Progenitor cell of endocrine pancreas (in vitro differentiated cells): ENCODE data around the gene JTB. TPM values are rescaled to one million over a fixed set of nuclear protein-coding genes. Genes with fewer than 3 reads are reported as not detected.

Experiments
- DNase-seq: peaks from one replicate; pipeline ENCODE4 v3.0.0; 2021; ENCODE audit warnings: low spot score; ENCODE audit not compliant: unreplicated experiment
- H3K27ac Mint-ChIP-seq: 2 replicates; pipeline ENCODE4 v1.8.0; 2021; ENCODE audit warnings: mild to moderate bottlenecking, moderate library complexity, mixed read lengths
- H3K27me3 Mint-ChIP-seq: 2 replicates; pipeline ENCODE4 v1.8.0; 2021; ENCODE audit warnings: mixed read lengths
- H3K36me3 Mint-ChIP-seq: 2 replicates; pipeline ENCODE4 v1.8.0; 2022; ENCODE audit warnings: mixed read lengths; ENCODE audit not compliant: insufficient read depth
- H3K4me1 Mint-ChIP-seq: 2 replicates; pipeline ENCODE4 v1.8.0; 2021; ENCODE audit warnings: low read depth, mixed read lengths
- H3K4me3 Mint-ChIP-seq: 2 replicates; pipeline ENCODE4 v1.8.0; 2021; ENCODE audit warnings: low read depth, mild to moderate bottlenecking, moderate library complexity, mixed read lengths
- H3K9me3 Mint-ChIP-seq: 2 replicates; pipeline ENCODE4 v1.8.0; 2021; ENCODE audit warnings: low read depth, mixed read lengths
- microRNA-seq: library from miRNA; unstranded; fragments of <30 nt; microRNA quantifications from one replicate; pipeline ENCODE4 v1.1.0, GENCODE V29; 2020; ENCODE audit warnings: borderline number of aligned reads; ENCODE audit not compliant: unreplicated experiment
- total RNA-seq: library from RNA; stranded (reverse); gene quantifications from 2 replicates; pipeline ENCODE4 v1.2.1, GENCODE V29; 2021
- TF ChIP-seq, protein P1 (sequence below): fragments of 200-600 bp; sonication (generic); IDR thresholded peaks from one replicate; pipeline ENCODE4 v1.5.0; 2021; ENCODE audit warnings: antibody characterized with exemption, mild to moderate bottlenecking; ENCODE audit not compliant: unreplicated experiment

Gene JTB
- total RNA-seq, 1 donor from 2014 or later: 75.0 TPM

DNA sequence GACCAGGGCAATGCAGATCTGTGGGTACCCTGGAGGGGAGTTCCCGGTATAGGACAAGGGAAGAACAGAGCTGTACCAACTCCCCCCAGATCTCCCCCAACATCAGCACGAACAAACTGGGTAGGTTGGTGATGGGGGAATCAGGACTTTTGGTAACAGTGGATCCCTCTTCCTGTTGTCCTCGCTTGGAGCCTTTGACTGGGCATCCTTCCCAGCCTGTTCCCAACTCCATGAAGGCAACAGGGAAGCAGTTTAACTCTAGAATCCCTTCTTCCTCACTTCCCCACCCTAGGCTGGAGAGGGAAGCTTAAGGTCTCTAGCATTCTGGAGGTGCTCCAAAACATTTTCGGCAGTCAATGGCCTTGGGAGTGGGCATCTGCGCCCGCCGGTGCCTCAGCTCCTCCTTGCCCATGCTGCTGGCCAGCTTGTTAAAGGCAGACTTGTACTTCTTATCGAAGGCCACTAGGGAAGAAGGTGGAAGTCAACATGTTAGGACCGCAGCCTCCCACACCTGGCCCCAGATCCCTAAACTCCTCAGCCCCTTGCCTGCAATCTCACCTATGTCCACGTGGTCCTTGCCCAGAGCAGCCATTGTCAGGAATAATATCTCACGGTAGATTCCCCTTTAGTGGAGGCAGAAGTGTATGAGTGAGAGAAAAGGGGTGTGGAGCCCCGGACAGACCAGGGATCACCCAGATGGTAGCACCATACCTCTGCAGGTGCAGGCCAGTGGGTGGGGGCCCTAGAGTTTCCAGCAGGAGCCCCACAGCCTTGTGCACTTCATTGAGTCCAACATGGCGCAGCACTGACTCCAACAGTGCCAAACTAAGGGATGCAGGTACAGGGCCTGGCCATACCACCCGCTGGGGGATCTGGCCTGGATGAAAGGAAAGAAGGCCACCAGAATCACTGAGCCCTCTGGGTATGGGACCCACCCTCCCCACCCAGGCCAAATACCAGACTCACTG, 47.2 kb downstream of the JTB start:
- Mint-ChIP-seq H3K4me1 (no peaks in the 10 kb centered on the region), H3K27me3 (no peaks in the 10 kb centered on the region), H3K27ac (no peak overlapping the region), H3K9me3 (no peaks in the 10 kb centered on the region), H3K36me3 (peaks cover 1% of the 10 kb centered on the region), H3K4me3 (no peak overlapping the region)
- DNase-seq: no peak
- TF ChIP-seq, protein P1, sequence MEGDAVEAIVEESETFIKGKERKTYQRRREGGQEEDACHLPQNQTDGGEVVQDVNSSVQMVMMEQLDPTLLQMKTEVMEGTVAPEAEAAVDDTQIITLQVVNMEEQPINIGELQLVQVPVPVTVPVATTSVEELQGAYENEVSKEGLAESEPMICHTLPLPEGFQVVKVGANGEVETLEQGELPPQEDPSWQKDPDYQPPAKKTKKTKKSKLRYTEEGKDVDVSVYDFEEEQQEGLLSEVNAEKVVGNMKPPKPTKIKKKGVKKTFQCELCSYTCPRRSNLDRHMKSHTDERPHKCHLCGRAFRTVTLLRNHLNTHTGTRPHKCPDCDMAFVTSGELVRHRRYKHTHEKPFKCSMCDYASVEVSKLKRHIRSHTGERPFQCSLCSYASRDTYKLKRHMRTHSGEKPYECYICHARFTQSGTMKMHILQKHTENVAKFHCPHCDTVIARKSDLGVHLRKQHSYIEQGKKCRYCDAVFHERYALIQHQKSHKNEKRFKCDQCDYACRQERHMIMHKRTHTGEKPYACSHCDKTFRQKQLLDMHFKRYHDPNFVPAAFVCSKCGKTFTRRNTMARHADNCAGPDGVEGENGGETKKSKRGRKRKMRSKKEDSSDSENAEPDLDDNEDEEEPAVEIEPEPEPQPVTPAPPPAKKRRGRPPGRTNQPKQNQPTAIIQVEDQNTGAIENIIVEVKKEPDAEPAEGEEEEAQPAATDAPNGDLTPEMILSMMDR: no peak

DNA sequence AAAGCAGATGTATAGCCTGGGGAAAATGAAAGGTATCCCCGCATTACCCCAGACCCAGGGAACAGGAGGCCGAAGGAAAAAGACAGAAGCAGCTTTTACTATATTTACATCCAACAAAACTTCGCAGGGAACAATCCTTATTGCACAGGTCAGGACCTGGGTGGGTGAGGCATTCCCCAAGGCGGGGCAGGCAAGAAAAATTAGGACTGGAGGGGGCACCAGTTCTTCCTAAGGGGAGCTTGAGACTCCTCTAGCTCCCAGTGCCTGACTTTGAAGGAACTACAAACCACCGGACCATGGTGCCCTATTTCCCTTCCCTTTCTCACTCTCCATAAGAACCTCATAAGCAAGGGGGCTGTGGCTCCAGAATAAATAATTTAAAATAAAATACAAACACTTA, 48.0 kb downstream of the JTB start:
- Mint-ChIP-seq H3K4me1 (no peaks in the 10 kb centered on the region), H3K9me3 (no peaks in the 10 kb centered on the region), H3K36me3 (peaks cover 1% of the 10 kb centered on the region), H3K27ac (peak overlapping the region; percentile 25), H3K27me3 (no peaks in the 10 kb centered on the region), H3K4me3 (no peak overlapping the region)
- TF ChIP-seq, protein P1: no peak
- no peak for DNase-seq

DNA sequence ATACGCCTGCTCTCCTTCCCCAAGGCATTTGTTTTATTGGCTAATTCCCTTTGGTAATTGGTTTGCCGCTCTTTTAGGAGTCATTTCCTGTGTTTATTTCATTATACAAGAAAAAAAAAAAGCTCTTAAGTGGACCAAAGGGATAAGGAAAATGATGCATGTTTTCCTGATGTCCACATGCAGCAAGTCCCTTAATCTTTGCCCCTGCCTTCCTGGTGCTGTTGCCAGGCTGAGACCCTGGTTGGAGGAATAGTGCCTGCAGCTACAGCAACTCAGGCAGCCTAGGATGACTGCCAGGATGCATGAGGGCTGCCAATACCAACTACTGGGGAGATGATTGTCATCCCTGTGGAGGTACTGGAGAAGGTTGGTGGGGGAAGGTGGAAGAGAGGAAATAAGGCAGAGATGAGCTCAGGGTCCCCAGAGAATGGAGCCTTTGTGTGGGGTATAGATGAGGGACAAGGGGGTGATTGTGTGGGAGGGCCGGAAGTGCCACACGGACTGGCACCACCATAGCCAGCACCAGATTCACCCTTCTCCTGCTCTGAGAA, 48.6 kb downstream of the JTB start:
- Mint-ChIP-seq H3K4me1 (peaks cover under 1% of the 10 kb centered on the region), H3K27me3 (no peaks in the 10 kb centered on the region), H3K36me3 (peaks cover 1% of the 10 kb centered on the region), H3K4me3 (no peak overlapping the region), H3K9me3 (no peaks in the 10 kb centered on the region), H3K27ac (peak overlapping the region; percentile 25)
- no peak for DNase-seq
- TF ChIP-seq, protein P1: no peak

DNA sequence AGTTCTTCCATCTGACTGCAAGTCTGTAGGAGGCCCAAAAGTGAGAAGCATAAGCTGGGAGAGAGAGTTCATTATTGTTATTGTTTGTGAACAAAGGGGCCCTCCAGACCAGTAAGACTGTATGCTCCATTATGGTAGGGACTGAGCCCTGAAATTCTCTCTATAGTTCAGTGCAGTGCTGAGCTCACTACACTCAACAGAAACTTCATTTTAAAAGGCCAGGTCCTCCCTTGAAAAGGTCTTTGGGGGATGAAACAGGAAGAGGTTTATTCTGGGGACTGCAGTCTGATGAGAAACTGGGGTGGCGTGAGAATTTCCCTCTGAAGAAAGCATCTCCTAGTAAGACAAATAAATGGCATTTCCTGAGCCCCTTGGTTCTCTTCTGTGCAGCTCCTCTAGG, 49.2 kb downstream of the JTB start:
- H3K27ac Mint-ChIP-seq: no peak overlapping the region
- no peak for DNase-seq
- peaks cover 1% of the 10 kb centered on the region for H3K36me3 Mint-ChIP-seq
- H3K4me3 Mint-ChIP-seq: no peak overlapping the region
- TF ChIP-seq, protein P1: no peak
- H3K27me3 Mint-ChIP-seq: no peaks in the 10 kb centered on the region
- H3K9me3 Mint-ChIP-seq: no peaks in the 10 kb centered on the region
- peaks cover 1% of the 10 kb centered on the region for H3K4me1 Mint-ChIP-seq

DNA sequence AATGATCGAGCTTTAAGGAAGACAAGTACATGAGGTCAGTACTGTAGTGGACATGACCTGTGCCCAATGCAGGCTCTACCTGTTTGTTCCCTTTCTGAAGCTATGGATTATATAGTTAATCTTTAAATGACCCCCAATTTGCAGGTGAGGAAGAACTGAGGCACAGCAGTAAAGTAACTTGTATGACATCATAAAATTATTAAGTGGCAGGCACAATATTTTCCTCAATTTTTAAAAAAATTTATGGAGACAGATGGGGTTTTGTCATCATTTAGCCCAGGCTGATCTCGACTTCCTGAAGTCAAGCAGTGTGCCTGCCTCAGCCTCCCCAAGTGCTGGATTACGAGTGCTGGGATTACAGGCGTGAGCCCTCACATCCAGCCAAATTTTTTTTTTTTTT, 51.1 kb downstream of the JTB start:
- H3K9me3 Mint-ChIP-seq: no peaks in the 10 kb centered on the region
- no peak for DNase-seq
- no peak overlapping the region for H3K27ac Mint-ChIP-seq
- peaks cover 4% of the 10 kb centered on the region for H3K4me1 Mint-ChIP-seq
- H3K4me3 Mint-ChIP-seq: no peak overlapping the region
- no peaks in the 10 kb centered on the region for H3K36me3 Mint-ChIP-seq
- H3K27me3 Mint-ChIP-seq: no peaks in the 10 kb centered on the region
- TF ChIP-seq, protein P1: no peak

Small RNA genes within 50 kb of the gene (microRNA-seq; reads per million reads assigned to microRNA genes)
- not detected for gene MIR6737

Other genes starting within 250 kb of the JTB start
- 145 and 152 TPM in 2 replicates for gene INTS3, start 249.6 kb downstream of the JTB start, total RNA-seq
- 29.5 and 36.6 TPM in 2 replicates for gene SLC27A3, start 202.3 kb downstream of the JTB start, total RNA-seq
- 48.8 and 52.6 TPM in 2 replicates for gene GATAD2B, start 54.7 kb downstream of the JTB start, total RNA-seq
- 84.7 and 93.4 TPM in 2 replicates for gene DENND4B, start 31.0 kb downstream of the JTB start, total RNA-seq
- 40.9 and 41.9 TPM in 2 replicates for gene CRTC2, start 19.1 kb downstream of the JTB start, total RNA-seq
- 70.6 and 75.4 TPM in 2 replicates for gene SLC39A1, start 14.1 kb downstream of the JTB start, total RNA-seq
- gene CREB3L4, start 9.8 kb downstream of the JTB start, total RNA-seq: 36.6 and 41.7 TPM in 2 replicates
- 83.3 and 90.4 TPM in 2 replicates for gene RAB13, start 8.7 kb upstream of the JTB start, total RNA-seq
- gene RPS27, start 13.1 kb upstream of the JTB start, total RNA-seq: 2,170 and 2,294 TPM in 2 replicates
- 0.05 and 0.07 TPM in 2 replicates for gene NUP210L, start 177.4 kb upstream of the JTB start, total RNA-seq
- 298 and 304 TPM in 2 replicates for gene TPM3, start 214.4 kb upstream of the JTB start, total RNA-seq
- gene CFAP141, start 228.7 kb upstream of the JTB start, total RNA-seq: not detected in 2 replicates
- gene UBAP2L, start 243.3 kb upstream of the JTB start, total RNA-seq: 263 and 268 TPM in 2 replicates